Posterior vena cava (tissue), 2 donors: ENCODE data around the gene ANKMY1. TPM values are rescaled to one million over a fixed set of nuclear protein-coding genes. Genes with fewer than 3 reads are reported as not detected.

Experiments used
- DNase-seq: peaks from one replicate; pipeline ENCODE4 v3.0.0-alpha.2; 2020; ENCODE audit warnings: low spot score
- intact Hi-C, 2 donors: fragments of 100-400 bp; cut with DNase I; formaldehyde crosslinking; loops; one replicate each; pipeline versions ENCODE4 v1.14.1 to v1.14.2; 2022 to 2023
- total RNA-seq, 2 donors: library from RNA; stranded (reverse); fragmentation: NEBNext Ultra II Directional; extraction: Animal tissue kit (Norgen Biotek cat#: 25700); gene quantifications; one replicate each; pipeline ENCODE4 v1.2.1, GENCODE V29; 2021
- donor health status: DM: yes; HTN: yes; CAD: no.
- donor health status: DM: yes; HTN: yes; CAD: no.

ANKMY1 gene
- total RNA-seq, 2 donors from 2014 or later, result 7.1 to 12.9 TPM

- intact Hi-C loops, result no loop called here
- DNase-seq, result no peak
Measured at GRCh38 chr2:240583774-240584173, 26.0 kb upstream of the ANKMY1 start.

- intact Hi-C loops, result no loop called here
- DNase-seq, result no peak
Measured at GRCh38 chr2:240582781-240583180, 25.0 kb upstream of the ANKMY1 start.

- intact Hi-C loops, result no loop called here
- no peak for DNase-seq
Measured at GRCh38 chr2:240581811-240582210, 24.0 kb upstream of the ANKMY1 start.

GRCh38 chr2:240579771-240580614 is 22.2 kb upstream of the ANKMY1 start:
- no peak for DNase-seq
- intact Hi-C loops, result no loop called here

GRCh38 chr2:240579071-240579762 is 21.4 kb upstream of the ANKMY1 start:
- intact Hi-C loops, result no loop called here
- DNase-seq, result no peak

GRCh38 chr2:240578488-240578887 is 20.7 kb upstream of the ANKMY1 start:
- no peak for DNase-seq
- intact Hi-C loops, result no loop called here

GRCh38 chr2:240578110-240578450 is 20.3 kb upstream of the ANKMY1 start:
- no peak for DNase-seq
- intact Hi-C loops, result no loop called here

GRCh38 chr2:240577281-240578109 is 19.7 kb upstream of the ANKMY1 start:
- intact Hi-C loops, result no loop called here
- DNase-seq, result no peak

GRCh38 chr2:240576436-240577205 is 18.8 kb upstream of the ANKMY1 start:
- intact Hi-C loops, result no loop called here

GRCh38 chr2:240576036-240576435 is 18.2 kb upstream of the ANKMY1 start:
- intact Hi-C loops, result no loop called here
- DNase-seq, result no peak

More at GRCh38 chr2:240576436-240577205, 18.8 kb upstream of the ANKMY1 start:
- no peak for DNase-seq

GRCh38 chr2:240575101-240575965 is 17.5 kb upstream of the ANKMY1 start:
- peak; percentile 74 for DNase-seq

GRCh38 chr2:240574386-240575100 is 16.8 kb upstream of the ANKMY1 start:
- peak; percentile 78 for DNase-seq
- intact Hi-C loops, result no loop called here

More at GRCh38 chr2:240575101-240575965, 17.5 kb upstream of the ANKMY1 start:
- intact Hi-C loops, result no loop called here

GRCh38 chr2:240573516-240574385 is 16.0 kb upstream of the ANKMY1 start:
- intact Hi-C loops, result no loop called here
- peak; percentile 72 for DNase-seq

- peak; percentile 72 for DNase-seq
- intact Hi-C loops, result no loop called here
Measured at GRCh38 chr2:240573071-240573515, 15.3 kb upstream of the ANKMY1 start.

GRCh38 chr2:240572141-240573031 is 14.6 kb upstream of the ANKMY1 start:
- peak; percentile 75 for DNase-seq
- intact Hi-C loops, result no loop called here
